ENCODE data around the gene VDAC1.

- no peak for TF ChIP-seq CTCF (IDR thresholded peaks at IDR 0.05; ENCODE audit: low read depth, low read length, poor library complexity, severe bottlenecking)
- TF ChIP-seq EZH2phosphoT487 (IDR thresholded peaks at IDR 0.05; ENCODE audit: borderline replicate concordance, low read length) = no peak
These were observed 25.8 kb downstream of the VDAC1 start for GRCh38 chr5:133978943-133979342.
